Activated naive CD8-positive, alpha-beta T cell treated with anti-CD3 and anti-CD28 coated beads, Interleukin-2, amount 50 U/mL, for 24 hours (primary cell): Measurements from ENCODE around the gene KANK2.
A peak's percentile ranks its signal among the peaks of the same experiment; 100 is the strongest.

Experiments used
- ATAC-seq: fragments of 150-1000 bp; cut with Tn5 transposase; one replicate; pipeline ENCODE4 v1.10.0; 2021
- DNase-seq: peaks from one replicate; pipeline ENCODE4 v3.0.0; 2021
- H3K27ac Mint-ChIP-seq: one replicate; pipeline ENCODE4 v1.8.0; 2021; ENCODE audit warnings: mild to moderate bottlenecking, mixed read lengths
- H3K27me3 Mint-ChIP-seq: one replicate; pipeline ENCODE4 v1.8.0; 2021; ENCODE audit warnings: mixed read lengths
- H3K36me3 Mint-ChIP-seq: one replicate; pipeline ENCODE4 v1.8.0; 2021; ENCODE audit warnings: low read depth, mixed read lengths
- H3K4me1 Mint-ChIP-seq: one replicate; pipeline ENCODE4 v1.8.0; 2021; ENCODE audit warnings: mixed read lengths
- H3K4me3 Mint-ChIP-seq: one replicate; pipeline ENCODE4 v1.8.0; 2021; ENCODE audit warnings: mild to moderate bottlenecking, moderate library complexity, mixed read lengths
- H3K9me3 Mint-ChIP-seq: one replicate; pipeline ENCODE4 v1.8.0; 2021; ENCODE audit warnings: mixed read lengths

The KANK2 gene

GRCh38 chr19:11197291-11198174 lies at the start of gene KANK2:
KANK2 (minus strand) TSS chr19:11197545; CDS start chr19:11194511, 3,034 bp downstream.
- peak; percentile 83 for ATAC-seq
- H3K27me3 Mint-ChIP-seq, result peaks cover 17% of the 10 kb centered on the region
- H3K27ac Mint-ChIP-seq, result no peak within 1 kb of the TSS
- H3K36me3 Mint-ChIP-seq, result no peaks in the 10 kb centered on the region
- no peaks in the 10 kb centered on the region for H3K9me3 Mint-ChIP-seq
- peak; percentile 80 for DNase-seq
- peak within 1 kb of the TSS; percentile 67 for H3K4me3 Mint-ChIP-seq
- H3K4me1 Mint-ChIP-seq, result peaks cover 7% of the 10 kb centered on the region

- Mint-ChIP-seq H3K9me3 (no peaks in the 10 kb centered on the region), H3K27ac (no peak overlapping the region), H3K36me3 (no peaks in the 10 kb centered on the region), H3K27me3 (peaks cover 14% of the 10 kb centered on the region), H3K4me1 (peaks cover 6% of the 10 kb centered on the region), H3K4me3 (no peak overlapping the region)
- no peak for ATAC-seq
- DNase-seq, result no peak
These were observed 49.6 kb upstream of the KANK2 start for GRCh38 chr19:11246941-11247340.

- H3K4me3 Mint-ChIP-seq, result no peak overlapping the region
- H3K9me3 Mint-ChIP-seq, result no peaks in the 10 kb centered on the region
- H3K27ac Mint-ChIP-seq, result no peak overlapping the region
- DNase-seq (no peak), ATAC-seq (no peak)
- no peaks in the 10 kb centered on the region for H3K36me3 Mint-ChIP-seq
- H3K4me1 Mint-ChIP-seq, result peaks cover 6% of the 10 kb centered on the region
- H3K27me3 Mint-ChIP-seq, result peaks cover 17% of the 10 kb centered on the region
These were observed 47.7 kb upstream of the KANK2 start for GRCh38 chr19:11244846-11245589.

- Mint-ChIP-seq H3K9me3 (no peaks in the 10 kb centered on the region), H3K27me3 (peaks cover 17% of the 10 kb centered on the region), H3K4me1 (peaks cover 6% of the 10 kb centered on the region), H3K27ac (no peak overlapping the region), H3K36me3 (no peaks in the 10 kb centered on the region), H3K4me3 (no peak overlapping the region)
- DNase-seq, result no peak
- ATAC-seq, result no peak
These were observed 46.4 kb upstream of the KANK2 start for GRCh38 chr19:11243798-11244169.

GRCh38 chr19:11242864-11243797 lies 45.8 kb upstream of the KANK2 start:
- Mint-ChIP-seq H3K27ac (no peak overlapping the region), H3K27me3 (peaks cover 17% of the 10 kb centered on the region), H3K4me1 (peaks cover 6% of the 10 kb centered on the region), H3K4me3 (no peak overlapping the region), H3K36me3 (no peaks in the 10 kb centered on the region), H3K9me3 (no peaks in the 10 kb centered on the region)
- DNase-seq (peak; percentile 94), ATAC-seq (peak; percentile 95)

- Mint-ChIP-seq H3K4me3 (no peak overlapping the region), H3K27me3 (peaks cover 17% of the 10 kb centered on the region)
These were observed 44.7 kb upstream of the KANK2 start for GRCh38 chr19:11242025-11242424.

GRCh38 chr19:11240008-11240444 lies 42.7 kb upstream of the KANK2 start:
- peaks cover 6% of the 10 kb centered on the region for H3K4me1 Mint-ChIP-seq
- H3K9me3 Mint-ChIP-seq, result no peaks in the 10 kb centered on the region
- no peak overlapping the region for H3K4me3 Mint-ChIP-seq
- ATAC-seq (no peak), DNase-seq (no peak)
- no peaks in the 10 kb centered on the region for H3K36me3 Mint-ChIP-seq
- H3K27ac Mint-ChIP-seq, result no peak overlapping the region
- peaks cover 10% of the 10 kb centered on the region for H3K27me3 Mint-ChIP-seq

More at GRCh38 chr19:11242025-11242424, 44.7 kb upstream of the KANK2 start:
- Mint-ChIP-seq H3K36me3 (no peaks in the 10 kb centered on the region), H3K9me3 (no peaks in the 10 kb centered on the region), H3K4me1 (peaks cover 6% of the 10 kb centered on the region), H3K27ac (no peak overlapping the region)
- no peak for DNase-seq
- ATAC-seq, result no peak

- no peaks in the 10 kb centered on the region for H3K36me3 Mint-ChIP-seq
These were observed 42.1 kb upstream of the KANK2 start, which contains the start of gene ANGPTL8 for GRCh38 chr19:11239377-11240000. ANGPTL8 (plus strand) TSS chr19:11239619; CDS start chr19:11239638, 19 bp downstream.

GRCh38 chr19:11238781-11239376 lies 41.5 kb upstream of the KANK2 start:
- ATAC-seq, result no peak
- peaks cover 10% of the 10 kb centered on the region for H3K27me3 Mint-ChIP-seq

More at GRCh38 chr19:11239377-11240000, 42.1 kb upstream of the KANK2 start, which contains the start of gene ANGPTL8:
- DNase-seq (no peak), ATAC-seq (no peak)
- H3K4me3 Mint-ChIP-seq, result no peak within 1 kb of the TSS
- H3K4me1 Mint-ChIP-seq, result peaks cover 6% of the 10 kb centered on the region
- H3K27ac Mint-ChIP-seq, result no peak within 1 kb of the TSS
- no peaks in the 10 kb centered on the region for H3K9me3 Mint-ChIP-seq
- H3K27me3 Mint-ChIP-seq, result peaks cover 10% of the 10 kb centered on the region

GRCh38 chr19:11238041-11238440 lies 40.7 kb upstream of the KANK2 start:
- ATAC-seq (no peak), DNase-seq (no peak)
- no peak overlapping the region for H3K27ac Mint-ChIP-seq
- H3K9me3 Mint-ChIP-seq, result no peaks in the 10 kb centered on the region
- H3K36me3 Mint-ChIP-seq, result no peaks in the 10 kb centered on the region
- no peaks in the 10 kb centered on the region for H3K4me1 Mint-ChIP-seq
- H3K4me3 Mint-ChIP-seq, result no peak overlapping the region
- H3K27me3 Mint-ChIP-seq, result peaks cover 8% of the 10 kb centered on the region

More at GRCh38 chr19:11238781-11239376, 41.5 kb upstream of the KANK2 start:
- H3K4me1 Mint-ChIP-seq, result peaks cover 5% of the 10 kb centered on the region
- DNase-seq, result no peak
- no peaks in the 10 kb centered on the region for H3K36me3 Mint-ChIP-seq
- no peak overlapping the region for H3K4me3 Mint-ChIP-seq
- no peaks in the 10 kb centered on the region for H3K9me3 Mint-ChIP-seq
- H3K27ac Mint-ChIP-seq, result no peak overlapping the region

- no peak overlapping the region for H3K27ac Mint-ChIP-seq
- H3K27me3 Mint-ChIP-seq, result peaks cover 4% of the 10 kb centered on the region
- no peak overlapping the region for H3K4me3 Mint-ChIP-seq
- H3K36me3 Mint-ChIP-seq, result no peaks in the 10 kb centered on the region
- H3K9me3 Mint-ChIP-seq, result no peaks in the 10 kb centered on the region
- DNase-seq (no peak), ATAC-seq (no peak)
- H3K4me1 Mint-ChIP-seq, result no peaks in the 10 kb centered on the region
These were observed 40.0 kb upstream of the KANK2 start for GRCh38 chr19:11237321-11237720.

- H3K27ac Mint-ChIP-seq, result no peak overlapping the region
- ATAC-seq (no peak), DNase-seq (no peak)
- peaks cover 4% of the 10 kb centered on the region for H3K27me3 Mint-ChIP-seq
- no peaks in the 10 kb centered on the region for H3K4me1 Mint-ChIP-seq
- H3K9me3 Mint-ChIP-seq, result no peaks in the 10 kb centered on the region
- no peak overlapping the region for H3K4me3 Mint-ChIP-seq
- H3K36me3 Mint-ChIP-seq, result no peaks in the 10 kb centered on the region
These were observed 39.3 kb upstream of the KANK2 start for GRCh38 chr19:11236324-11237301.
